WTC11 (cell line): ENCODE results near the gene TTC7B. TPM values are rescaled to one million over a fixed set of nuclear protein-coding genes. Genes with fewer than 3 reads are reported as not detected.

Source experiments
- ATAC-seq: fragments of 200-7000 bp; cut with Tn5 transposase; 2 replicates; pipeline ENCODE4 v1.10.0; 2021; ENCODE audit warnings: mild to moderate bottlenecking, moderate library complexity
- CTCF ChIA-PET: fragments of 300-600 bp; sonication (Branson Sonifier 250); formaldehyde crosslinking; loops from one replicate; lab custom pipeline; 2021; ENCODE audit warnings: antibody characterized with exemption; lab: Charles Lee
- POLR2A ChIA-PET: fragments of 350-600 bp; sonication (Branson Sonifier 250); formaldehyde crosslinking; loops from one replicate; lab custom pipeline; 2021; ENCODE audit warnings: antibody characterized with exemption; lab: Charles Lee
- DNase-seq: peaks from one replicate; pipeline ENCODE4 v3.0.0; 2021; ENCODE audit warnings: low spot score
- H3K27ac Mint-ChIP-seq: 2 replicates; pipeline ENCODE4 v1.8.0; 2021; ENCODE audit warnings: mixed read lengths
- H3K27me3 Mint-ChIP-seq: 2 replicates; pipeline ENCODE4 v1.8.0; 2021; ENCODE audit warnings: low read depth, mild to moderate bottlenecking, moderate library complexity, mixed read lengths
- H3K36me3 Mint-ChIP-seq: 2 replicates; pipeline ENCODE4 v1.8.0; 2021; ENCODE audit warnings: mixed read lengths
- H3K4me1 Mint-ChIP-seq: 2 replicates; pipeline ENCODE4 v1.8.0; 2022; ENCODE audit warnings: mixed read lengths
- H3K4me3 Mint-ChIP-seq: 2 replicates; pipeline ENCODE4 v1.8.0; 2021; ENCODE audit warnings: mild to moderate bottlenecking, moderate library complexity, mixed read lengths
- H3K9me3 Mint-ChIP-seq: 2 replicates; pipeline ENCODE4 v1.8.0; 2021; ENCODE audit warnings: mixed read lengths
- AFF4 ChIP-seq: sonication (generic); formaldehyde crosslinking; IDR thresholded peaks from 2 replicates; pipeline ENCODE4 v1.8.1; 2023; ENCODE audit warnings: mild to moderate bottlenecking, missing genetic modification reagents, borderline replicate concordance
- AR ChIP-seq: fragments of 250-450 bp; sonication (Bioruptor Pico); IDR thresholded peaks from 2 replicates; pipeline ENCODE4 v1.9.0; 2021; ENCODE audit warnings: mild to moderate bottlenecking
- CREB1 ChIP-seq: sonication (generic); formaldehyde crosslinking; IDR thresholded peaks from 2 replicates; pipeline ENCODE4 v1.8.0; 2023; ENCODE audit warnings: mild to moderate bottlenecking, missing genetic modification reagents
- CTCF ChIP-seq: fragments of 200-600 bp; IDR thresholded peaks from 2 replicates; pipeline ENCODE4 v1.8.0; 2022; ENCODE audit warnings: antibody characterized with exemption
- E2F5 ChIP-seq: sonication (generic); formaldehyde crosslinking; IDR thresholded peaks from 2 replicates; pipeline ENCODE4 v1.8.1; 2022; ENCODE audit warnings: mild to moderate bottlenecking, moderate library complexity, missing genetic modification reagents
- ETV6 ChIP-seq: sonication (generic); formaldehyde crosslinking; IDR thresholded peaks from 2 replicates; pipeline ENCODE4 v1.8.1; 2022; ENCODE audit warnings: mild to moderate bottlenecking, missing genetic modification reagents
- IRF2 ChIP-seq: sonication (generic); formaldehyde crosslinking; IDR thresholded peaks from 2 replicates; pipeline ENCODE4 v1.8.0; 2022; ENCODE audit warnings: low read depth, missing genetic modification reagents, borderline replicate concordance
- MLX ChIP-seq: sonication (generic); formaldehyde crosslinking; IDR thresholded peaks from 2 replicates; pipeline ENCODE4 v1.8.1; 2023; ENCODE audit warnings: mild to moderate bottlenecking, missing genetic modification reagents, moderate library complexity
- MXD4 ChIP-seq: fragments of 250-450 bp; sonication (Bioruptor Pico); IDR thresholded peaks from 2 replicates; pipeline ENCODE4 v1.8.0; 2021; ENCODE audit warnings: mild to moderate bottlenecking, moderate library complexity, borderline replicate concordance
- NR3C1 ChIP-seq: sonication (generic); formaldehyde crosslinking; conservative IDR thresholded peaks from 2 replicates; pipeline ENCODE4 v1.8.1; 2023; ENCODE audit warnings: low read depth, mild to moderate bottlenecking, missing genetic modification reagents
- OVOL2 ChIP-seq: fragments of 250-450 bp; sonication (Bioruptor Pico); IDR thresholded peaks from 2 replicates; pipeline ENCODE4 v1.9.0; 2021; ENCODE audit warnings: mild to moderate bottlenecking, borderline replicate concordance
- RELA ChIP-seq: sonication (generic); formaldehyde crosslinking; IDR thresholded peaks from 2 replicates; pipeline ENCODE4 v1.8.1; 2022; ENCODE audit warnings: missing genetic modification reagents, mild to moderate bottlenecking, borderline replicate concordance
- SP1 ChIP-seq: sonication (generic); formaldehyde crosslinking; conservative IDR thresholded peaks from 2 replicates; pipeline ENCODE4 v1.8.1; 2022; ENCODE audit warnings: missing genetic modification reagents
- TCF7 ChIP-seq: sonication (generic); formaldehyde crosslinking; IDR thresholded peaks from 2 replicates; pipeline ENCODE4 v1.8.0; 2022; ENCODE audit warnings: mild to moderate bottlenecking, low read depth, missing genetic modification reagents, moderate library complexity
- ZNF317 ChIP-seq: sonication (generic); formaldehyde crosslinking; IDR thresholded peaks from 2 replicates; pipeline ENCODE4 v1.8.1; 2023; ENCODE audit warnings: low read depth, mild to moderate bottlenecking, moderate library complexity, missing genetic modification reagents, borderline replicate concordance
- ZNF532 ChIP-seq: fragments of 250-450 bp; sonication (Bioruptor Pico); IDR thresholded peaks from 2 replicates; pipeline ENCODE4 v1.9.0; 2021; ENCODE audit warnings: mild to moderate bottlenecking, borderline replicate concordance
- ZSCAN18 ChIP-seq: fragments of 250-450 bp; sonication (Bioruptor Pico); IDR thresholded peaks from 2 replicates; pipeline ENCODE4 v2.1.2; 2022; ENCODE audit warnings: mild to moderate bottlenecking, moderate library complexity
- total RNA-seq: library from RNA; stranded (reverse); gene quantifications from 3 replicates; pipeline ENCODE4 v1.2.3, GENCODE V29; 2021

The TTC7B gene
- total RNA-seq, 1 experiment from 2014 or later, result 27.6 TPM

GRCh38 chr14:90704738-90705392 is 111.4 kb downstream of the TTC7B start:
- CTCF ChIA-PET, result interaction anchor here (0.5 to 1.4 kb wide), 3 partner anchors 52 to 416 kb away, joined by 3 to 4 read pairs (median 3); no protein-coding TSS in a partner anchor
- no peak for ATAC-seq
- no peak overlapping the region for H3K27ac Mint-ChIP-seq
- TF ChIP-seq MXD4 (CRISPR knock-in tag) (no peak), CTCF (no peak), SP1 (CRISPR knock-in tag) (no peak), E2F5 (CRISPR knock-in tag) (no peak), AR (CRISPR knock-in tag) (no peak), OVOL2 (no peak), MLX (CRISPR knock-in tag) (no peak), ZNF532 (CRISPR knock-in tag) (no peak), TCF7 (no peak), NR3C1 (CRISPR knock-in tag) (no peak), AFF4 (no peak), IRF2 (CRISPR knock-in tag) (no peak), ETV6 (CRISPR knock-in tag) (no peak), ZNF317 (CRISPR knock-in tag) (no peak), CREB1 (CRISPR knock-in tag) (no peak), ZSCAN18 (CRISPR knock-in tag) (no peak), RELA (CRISPR knock-in tag) (no peak)

More at GRCh38 chr14:90704738-90705392, 111.4 kb downstream of the TTC7B start:
- POLR2A ChIA-PET, result interaction anchor here (0.5 kb wide), 1 partner anchor 326 kb away, joined by 4 read pairs; no protein-coding TSS in a partner anchor
- no peaks in the 10 kb centered on the region; the same call in 1 of the 2 replicates for H3K36me3 Mint-ChIP-seq
- no peaks in the 10 kb centered on the region; the same call in 1 of the 2 replicates for H3K27me3 Mint-ChIP-seq
- H3K4me1 Mint-ChIP-seq, result no peaks in the 10 kb centered on the region
- no peak for DNase-seq
- no peak overlapping the region for H3K4me3 Mint-ChIP-seq
- no peaks in the 10 kb centered on the region for H3K9me3 Mint-ChIP-seq
